ENCODE data around the gene CLSTN2. TPM values are rescaled to one million over a fixed set of nuclear protein-coding genes. Genes with fewer than 3 reads are reported as not detected.

CLSTN2 gene
- total RNA-seq, 4 donors from 2014 or later, result 2.7 to 5.0 (median 3.1) TPM

- Histone ChIP-seq H3K9me3 (no peaks in the 10 kb centered on the region), H3K27me3 (no peaks in the 10 kb centered on the region), H3K27ac (no peak overlapping the region), H3K36me3 (no peaks in the 10 kb centered on the region), H3K4me3 (no peak overlapping the region), H3K4me1 (no peaks in the 10 kb centered on the region)
- DNase-seq, result no peak
- no peak for TF ChIP-seq POLR2A (IDR thresholded peaks at IDR 0.05)
- TF ChIP-seq CTCF (IDR thresholded peaks at IDR 0.05), result no peak
These were observed 462.9 kb downstream of the CLSTN2 start for GRCh38 chr3:140397847-140398246.

- H3K36me3 ChIP-seq, result no peaks in the 10 kb centered on the region
- TF ChIP-seq POLR2A (IDR thresholded peaks at IDR 0.05), result no peak
- TF ChIP-seq CTCF (IDR thresholded peaks at IDR 0.05), result no peak
- no peak overlapping the region for H3K27ac ChIP-seq
- no peaks in the 10 kb centered on the region for H3K27me3 ChIP-seq
- no peaks in the 10 kb centered on the region for H3K9me3 ChIP-seq
- H3K4me1 ChIP-seq, result no peaks in the 10 kb centered on the region
- DNase-seq, result no peak
- no peak overlapping the region for H3K4me3 ChIP-seq
These were observed 463.4 kb downstream of the CLSTN2 start for GRCh38 chr3:140398387-140398786.

GRCh38 chr3:140399871-140400270, 464.9 kb downstream of the CLSTN2 start:
- H3K27ac ChIP-seq, result no peak overlapping the region
- H3K27me3 ChIP-seq, result no peaks in the 10 kb centered on the region
- no peaks in the 10 kb centered on the region for H3K36me3 ChIP-seq
- H3K4me1 ChIP-seq, result no peaks in the 10 kb centered on the region
- H3K4me3 ChIP-seq, result no peak overlapping the region
- no peak for TF ChIP-seq CTCF (IDR thresholded peaks at IDR 0.05)
- TF ChIP-seq POLR2A (IDR thresholded peaks at IDR 0.05), result no peak
- H3K9me3 ChIP-seq, result no peaks in the 10 kb centered on the region
- no peak for DNase-seq

- Histone ChIP-seq H3K4me3 (no peak overlapping the region), H3K4me1 (no peaks in the 10 kb centered on the region), H3K27ac (no peak overlapping the region), H3K36me3 (no peaks in the 10 kb centered on the region), H3K9me3 (no peaks in the 10 kb centered on the region), H3K27me3 (no peaks in the 10 kb centered on the region)
- DNase-seq, result no peak
- no peak for TF ChIP-seq CTCF (IDR thresholded peaks at IDR 0.05)
- TF ChIP-seq POLR2A (IDR thresholded peaks at IDR 0.05), result no peak
These were observed 468.1 kb downstream of the CLSTN2 start for GRCh38 chr3:140403079-140403478.

- Histone ChIP-seq H3K27ac (no peak overlapping the region), H3K4me3 (no peak overlapping the region), H3K4me1 (no peaks in the 10 kb centered on the region), H3K36me3 (no peaks in the 10 kb centered on the region), H3K27me3 (no peaks in the 10 kb centered on the region), H3K9me3 (no peaks in the 10 kb centered on the region)
- no peak for DNase-seq
- TF ChIP-seq CTCF (IDR thresholded peaks at IDR 0.05) (no peak), POLR2A (IDR thresholded peaks at IDR 0.05) (no peak)
These were observed 468.6 kb downstream of the CLSTN2 start for GRCh38 chr3:140403608-140404007.

- H3K27me3 ChIP-seq, result no peaks in the 10 kb centered on the region
- H3K27ac ChIP-seq, result no peak overlapping the region
- no peak overlapping the region for H3K4me3 ChIP-seq
- no peaks in the 10 kb centered on the region for H3K36me3 ChIP-seq
- H3K4me1 ChIP-seq, result no peaks in the 10 kb centered on the region
- H3K9me3 ChIP-seq, result no peaks in the 10 kb centered on the region
- TF ChIP-seq POLR2A (IDR thresholded peaks at IDR 0.05) (no peak), CTCF (IDR thresholded peaks at IDR 0.05) (no peak)
- DNase-seq, result no peak
These were observed 471.7 kb downstream of the CLSTN2 start for GRCh38 chr3:140406655-140407054.
